WTC11 (cell line): ENCODE data around the gene CDK5RAP2.

Source experiments
- ATF3 ChIP-seq: sonication (generic); formaldehyde crosslinking; conservative IDR thresholded peaks from 2 replicates; pipeline ENCODE4 v1.8.1; 2022; ENCODE audit warnings: mild to moderate bottlenecking, missing genetic modification reagents
- CREB1 ChIP-seq: sonication (generic); formaldehyde crosslinking; IDR thresholded peaks from 2 replicates; pipeline ENCODE4 v1.8.0; 2023; ENCODE audit warnings: mild to moderate bottlenecking, missing genetic modification reagents
- CTCF ChIP-seq: fragments of 200-600 bp; IDR thresholded peaks from 2 replicates; pipeline ENCODE4 v1.8.0; 2022; ENCODE audit warnings: antibody characterized with exemption
- E2F1 ChIP-seq: sonication (generic); formaldehyde crosslinking; IDR thresholded peaks from 2 replicates; pipeline ENCODE4 v1.8.0; 2022; ENCODE audit warnings: mild to moderate bottlenecking, missing genetic modification reagents
- ESRRA ChIP-seq: sonication (generic); formaldehyde crosslinking; IDR thresholded peaks from 2 replicates; pipeline ENCODE4 v1.8.1; 2022; ENCODE audit warnings: mild to moderate bottlenecking, missing genetic modification reagents, borderline replicate concordance
- ETV6 ChIP-seq: sonication (generic); formaldehyde crosslinking; IDR thresholded peaks from 2 replicates; pipeline ENCODE4 v1.8.1; 2022; ENCODE audit warnings: mild to moderate bottlenecking, missing genetic modification reagents
- MLX ChIP-seq: sonication (generic); formaldehyde crosslinking; IDR thresholded peaks from 2 replicates; pipeline ENCODE4 v1.8.1; 2023; ENCODE audit warnings: mild to moderate bottlenecking, missing genetic modification reagents, moderate library complexity
- MYBL2 ChIP-seq: sonication (generic); formaldehyde crosslinking; IDR thresholded peaks from 2 replicates; pipeline ENCODE4 v1.8.1; 2023; ENCODE audit warnings: mild to moderate bottlenecking, moderate library complexity, missing genetic modification reagents
- OVOL2 ChIP-seq: fragments of 250-450 bp; sonication (Bioruptor Pico); IDR thresholded peaks from 2 replicates; pipeline ENCODE4 v1.9.0; 2021; ENCODE audit warnings: mild to moderate bottlenecking, borderline replicate concordance
- USF2 ChIP-seq: sonication (generic); formaldehyde crosslinking; IDR thresholded peaks from 2 replicates; pipeline ENCODE4 v1.8.1; 2023; ENCODE audit warnings: mild to moderate bottlenecking, missing genetic modification reagents, moderate library complexity
- ZNF138 ChIP-seq: sonication (generic); formaldehyde crosslinking; conservative IDR thresholded peaks from 2 replicates; pipeline ENCODE4 v1.8.1; 2022; ENCODE audit warnings: mild to moderate bottlenecking, moderate library complexity, missing genetic modification reagents
- ZNF263 ChIP-seq: sonication (generic); formaldehyde crosslinking; IDR thresholded peaks from 2 replicates; pipeline ENCODE4 v1.8.1; 2022; ENCODE audit warnings: low read depth, mild to moderate bottlenecking, moderate library complexity, missing genetic modification reagents

- TF ChIP-seq CTCF (no peak), MYBL2 (CRISPR knock-in tag) (no peak), USF2 (no peak), E2F1 (CRISPR knock-in tag) (no peak), ZNF263 (CRISPR knock-in tag) (no peak), CREB1 (no peak), MLX (CRISPR knock-in tag) (no peak), ESRRA (CRISPR knock-in tag) (no peak), OVOL2 (CRISPR knock-in tag) (no peak), ETV6 (CRISPR knock-in tag) (no peak), ZNF138 (CRISPR knock-in tag) (no peak), ATF3 (CRISPR knock-in tag) (no peak)
Measured at GRCh38 chr9:120475341-120475740, 104.6 kb downstream of the CDK5RAP2 start.
